Measurements from ENCODE around the gene ZCCHC7.
"Not testable (repeated sequence)": the region's sequence is repeated elsewhere in the genome, so short reads cannot be mapped to it uniquely, and the experiment has no call there.

Gene ZCCHC7

DNA sequence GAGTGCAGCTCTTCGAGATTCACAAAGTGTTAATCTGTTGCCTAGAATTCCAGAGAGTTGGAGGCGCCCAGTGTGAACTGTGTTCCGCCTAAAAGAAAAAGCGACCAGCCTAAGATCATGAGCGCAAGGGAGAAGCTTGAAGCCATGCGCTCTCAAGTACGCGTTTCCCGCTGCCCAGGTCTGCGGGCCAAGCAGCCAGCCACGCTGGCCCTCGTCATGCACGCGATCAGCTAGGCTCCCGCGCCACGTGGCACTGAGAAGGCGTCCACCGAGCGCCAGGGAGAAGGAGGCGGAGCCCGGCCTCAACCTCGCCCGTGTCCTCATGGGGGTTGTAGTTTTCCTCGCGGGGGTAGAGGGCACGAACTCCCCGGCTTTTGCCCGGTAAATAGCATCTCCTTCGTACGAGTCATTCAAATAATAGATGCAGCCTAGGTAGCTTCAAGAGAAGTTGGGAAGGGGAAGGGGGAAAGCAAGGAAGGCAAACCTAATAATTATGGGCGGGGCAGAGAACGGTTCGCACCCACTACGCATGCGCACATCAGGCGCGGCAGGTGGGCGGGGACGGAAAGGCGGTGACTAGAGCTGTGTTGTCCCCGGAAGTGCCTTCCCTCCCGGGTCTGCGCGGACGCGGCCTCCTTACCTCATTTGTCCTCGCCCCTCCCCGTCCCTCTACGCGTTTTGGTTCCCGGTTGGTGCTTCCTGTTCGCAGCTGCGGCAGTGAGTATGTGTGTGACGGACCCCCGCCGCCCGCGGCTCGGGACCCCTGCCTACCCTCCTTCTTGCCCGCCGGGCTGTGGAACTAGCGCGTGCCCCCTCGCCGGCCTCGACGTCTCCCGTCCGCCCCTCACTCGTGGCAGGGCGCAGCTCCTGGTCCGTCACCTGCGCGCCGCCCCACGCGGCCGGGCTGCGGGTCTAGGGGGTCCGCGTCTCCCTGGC, at the start of gene ZCCHC7:
ZCCHC7 (plus strand) TSS at position 668 of the 936 bp plus-strand sequence.
- peak; percentile 98 for DNase-seq
- peaks cover 31% of the 10 kb centered on the region for H3K4me1 Mint-ChIP-seq
- CTCF ChIA-PET: interaction anchor here (0.7 to 1.7 kb wide), 2 partner anchors 41 to 181 kb away, joined by 3 to 8 read pairs; no protein-coding TSS in a partner anchor
- peak within 1 kb of the TSS; percentile 97 for H3K27ac Mint-ChIP-seq
- peak within 1 kb of the TSS; percentile 92 for H3K4me3 Mint-ChIP-seq
- peaks cover 3% of the 10 kb centered on the region for H3K27me3 Mint-ChIP-seq
- peaks cover 6% of the 10 kb centered on the region for H3K9me3 Mint-ChIP-seq
- peaks cover 8% of the 10 kb centered on the region for H3K36me3 Mint-ChIP-seq

- H3K36me3 Mint-ChIP-seq, H3K27ac Mint-ChIP-seq, H3K4me3 Mint-ChIP-seq, CTCF ChIA-PET, DNase-seq, H3K27me3 Mint-ChIP-seq, H3K4me1 Mint-ChIP-seq, H3K9me3 Mint-ChIP-seq: not testable (repeated sequence)
Measured at GRCh38 chr9:37074790-37075189, 45.6 kb upstream of the ZCCHC7 start.

GRCh38 chr9:37079370-37080164, 40.8 kb upstream of the ZCCHC7 start:
- CTCF ChIA-PET: interaction anchor here (1.1 kb wide), 1 partner anchor 41 kb away, joined by 3 read pairs; the partner anchor contains the start of gene ZCCHC7
- Mint-ChIP-seq H3K4me3 (peak overlapping the region; percentile 95), H3K27ac (peak overlapping the region; percentile 87), H3K27me3 (peaks cover 10% of the 10 kb centered on the region), H3K4me1 (peaks cover 41% of the 10 kb centered on the region), H3K36me3 (peaks cover 17% of the 10 kb centered on the region), H3K9me3 (peaks cover 2% of the 10 kb centered on the region)
- DNase-seq: peak; percentile 96

DNA sequence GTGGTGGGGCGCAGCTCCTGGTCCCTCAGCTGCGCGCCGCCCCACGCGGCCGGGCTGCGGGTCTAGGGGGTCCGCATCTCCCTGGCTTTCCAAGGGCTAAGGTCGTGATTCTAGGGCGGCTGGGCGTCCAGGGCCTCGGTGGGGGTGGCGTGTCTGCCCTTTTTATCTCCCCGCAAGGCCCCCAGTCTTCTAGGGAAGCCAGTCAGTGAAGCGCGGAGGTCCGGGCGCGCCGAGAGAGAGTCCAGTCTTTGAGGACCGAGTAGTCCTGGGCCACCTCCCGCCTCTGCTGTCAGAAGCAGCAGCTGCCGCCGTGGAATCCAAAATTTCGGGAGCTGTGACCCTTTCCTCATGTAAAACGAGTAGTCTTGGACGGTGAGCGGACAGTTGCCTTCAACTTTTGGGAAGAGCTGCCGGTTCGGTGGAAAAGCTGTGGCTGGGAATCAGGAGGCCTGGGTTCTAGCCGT, 40.2 kb upstream of the ZCCHC7 start:
- not testable (repeated sequence) for DNase-seq, H3K27me3 Mint-ChIP-seq, H3K9me3 Mint-ChIP-seq
- Mint-ChIP-seq H3K36me3 (peaks cover 21% of the 10 kb centered on the region), H3K4me3 (peak overlapping the region; percentile 95), H3K4me1 (peaks cover 41% of the 10 kb centered on the region), H3K27ac (peak overlapping the region; percentile 87)
- CTCF ChIA-PET: interaction anchor here (0.8 to 1.1 kb wide), 2 partner anchors 76 to 249 kb away, joined by 3 to 4 read pairs; no protein-coding TSS in a partner anchor

DNA sequence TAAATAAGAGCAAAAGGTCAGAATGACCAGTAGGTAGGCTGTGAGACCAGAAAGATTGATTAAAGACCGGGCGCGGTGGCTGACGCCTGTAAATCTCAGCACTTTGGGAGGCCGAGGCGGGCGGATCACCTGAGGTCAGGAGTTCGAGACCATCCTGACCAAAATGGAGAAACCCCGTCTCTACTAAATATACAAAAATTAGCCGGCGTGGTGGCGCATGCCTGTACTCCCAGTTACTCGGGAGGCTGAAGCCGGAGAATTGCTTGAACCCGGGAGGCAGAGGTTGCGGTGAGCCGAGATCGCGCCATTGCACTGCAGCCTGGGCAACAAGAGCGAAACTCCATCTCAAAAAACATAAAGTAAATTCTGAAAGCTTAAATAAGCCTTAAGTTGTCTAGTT, 38.9 kb upstream of the ZCCHC7 start:
- Mint-ChIP-seq H3K4me3 (peak overlapping the region; percentile 95), H3K4me1 (peaks cover 45% of the 10 kb centered on the region)

GRCh38 chr9:37082214-37082765, 38.1 kb upstream of the ZCCHC7 start:
- Mint-ChIP-seq H3K4me3 (no peak overlapping the region), H3K4me1 (peaks cover 45% of the 10 kb centered on the region), H3K27ac (no peak overlapping the region), H3K27me3 (no peaks in the 10 kb centered on the region), H3K36me3 (peaks cover 40% of the 10 kb centered on the region), H3K9me3 (peaks cover 2% of the 10 kb centered on the region)
- CTCF ChIA-PET: interaction anchor here (0.7 kb wide), 1 partner anchor 333 kb away, joined by 3 read pairs; no protein-coding TSS in a partner anchor
- DNase-seq: no peak

More for the DNA sequence above, 38.9 kb upstream of the ZCCHC7 start:
- not testable (repeated sequence) for H3K27me3 Mint-ChIP-seq, H3K9me3 Mint-ChIP-seq, DNase-seq
- peaks cover 32% of the 10 kb centered on the region for H3K36me3 Mint-ChIP-seq
- CTCF ChIA-PET: interaction anchor here (0.7 kb wide), 1 partner anchor 334 kb away, joined by 3 read pairs; no protein-coding TSS in a partner anchor
- peak overlapping the region; percentile 20 for H3K27ac Mint-ChIP-seq

DNA sequence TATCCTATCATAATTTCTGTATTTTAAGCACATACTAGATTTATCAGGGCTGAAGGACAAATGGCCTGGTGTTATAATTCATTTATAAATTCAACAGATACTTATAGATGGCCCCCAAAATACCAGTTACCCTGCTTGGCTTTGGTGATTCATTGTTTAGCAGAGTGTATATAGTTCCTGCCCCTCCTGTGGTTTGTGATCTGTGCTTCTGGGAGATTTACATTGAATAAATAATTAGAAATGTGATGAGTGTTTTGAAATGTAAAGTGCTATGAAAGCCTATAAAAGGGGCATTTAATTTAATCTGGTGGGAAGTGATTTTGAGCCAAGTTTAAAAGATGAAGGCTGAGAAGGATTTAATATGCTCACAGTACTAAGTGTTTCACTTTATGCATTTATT, 36.7 kb upstream of the ZCCHC7 start:
- DNase-seq: no peak
- peaks cover 45% of the 10 kb centered on the region for H3K4me1 Mint-ChIP-seq
- CTCF ChIA-PET: no interaction called here
- no peak overlapping the region for H3K27ac Mint-ChIP-seq
- H3K4me3 Mint-ChIP-seq: no peak overlapping the region
- H3K36me3 Mint-ChIP-seq: peaks cover 49% of the 10 kb centered on the region
- peaks cover 2% of the 10 kb centered on the region for H3K9me3 Mint-ChIP-seq
- no peaks in the 10 kb centered on the region for H3K27me3 Mint-ChIP-seq

GRCh38 chr9:37085233-37085632, 35.1 kb upstream of the ZCCHC7 start:
- Mint-ChIP-seq H3K4me3 (no peak overlapping the region), H3K4me1 (peaks cover 42% of the 10 kb centered on the region), H3K9me3 (no peaks in the 10 kb centered on the region), H3K27ac (no peak overlapping the region), H3K36me3 (peaks cover 58% of the 10 kb centered on the region), H3K27me3 (no peaks in the 10 kb centered on the region)
- CTCF ChIA-PET: no interaction called here
- no peak for DNase-seq

DNA sequence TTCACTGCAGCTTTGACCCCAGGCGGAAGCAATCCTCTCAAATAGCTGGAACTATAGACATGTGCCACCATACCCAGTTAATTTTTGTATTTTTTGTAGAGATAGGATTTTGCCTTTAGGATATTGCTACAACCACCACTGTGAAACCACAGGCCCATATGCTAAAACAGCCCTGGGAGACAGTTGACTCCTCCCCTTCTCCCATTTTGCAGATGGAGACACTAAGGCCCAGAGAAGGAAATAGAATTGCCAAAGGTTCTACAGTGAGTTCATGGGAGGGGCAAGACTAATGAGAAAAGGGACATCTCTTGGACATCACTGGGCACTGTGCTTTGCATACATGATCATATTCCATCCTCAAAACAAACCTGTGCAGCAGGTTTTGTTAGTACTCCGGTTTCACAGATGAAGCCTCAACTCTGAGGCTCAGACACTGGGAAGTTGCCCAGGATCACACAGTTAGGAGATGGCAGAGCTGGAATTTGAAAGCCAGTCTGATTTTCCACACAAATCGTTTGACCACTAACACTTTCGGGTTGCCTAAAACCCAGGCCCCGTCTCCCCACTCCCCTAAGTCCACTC, 27.6 kb upstream of the ZCCHC7 start:
- H3K4me3 Mint-ChIP-seq, H3K4me1 Mint-ChIP-seq, DNase-seq, CTCF ChIA-PET, H3K27me3 Mint-ChIP-seq, H3K27ac Mint-ChIP-seq, H3K9me3 Mint-ChIP-seq: not testable (repeated sequence)
- H3K36me3 Mint-ChIP-seq: peaks cover 22% of the 10 kb centered on the region

DNA sequence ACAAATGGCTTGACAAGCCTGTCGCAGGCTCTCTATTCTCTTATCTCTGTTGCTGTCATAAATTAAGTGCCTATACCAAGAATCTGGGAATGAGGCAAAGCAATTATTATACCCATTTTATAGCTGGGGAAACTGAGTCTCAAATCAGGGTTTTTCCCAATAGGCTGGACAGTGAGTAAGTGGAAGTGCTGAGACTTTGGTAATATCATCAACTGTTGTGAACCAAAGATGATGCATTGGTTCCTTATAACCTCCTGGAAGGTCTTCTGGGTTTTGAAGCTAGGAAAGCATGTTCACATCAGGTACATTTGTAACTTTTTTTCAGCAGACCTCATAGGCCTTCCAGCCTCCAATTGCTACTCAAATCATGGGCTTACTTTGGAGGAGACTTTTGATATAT, 25.6 kb upstream of the ZCCHC7 start:
- DNase-seq: no peak
- H3K36me3 Mint-ChIP-seq: peaks cover 9% of the 10 kb centered on the region
- CTCF ChIA-PET: no interaction called here
- H3K9me3 Mint-ChIP-seq: no peaks in the 10 kb centered on the region
- H3K4me3 Mint-ChIP-seq: no peak overlapping the region
- peaks cover 3% of the 10 kb centered on the region for H3K4me1 Mint-ChIP-seq
- peaks cover 12% of the 10 kb centered on the region for H3K27me3 Mint-ChIP-seq
- no peak overlapping the region for H3K27ac Mint-ChIP-seq

DNA sequence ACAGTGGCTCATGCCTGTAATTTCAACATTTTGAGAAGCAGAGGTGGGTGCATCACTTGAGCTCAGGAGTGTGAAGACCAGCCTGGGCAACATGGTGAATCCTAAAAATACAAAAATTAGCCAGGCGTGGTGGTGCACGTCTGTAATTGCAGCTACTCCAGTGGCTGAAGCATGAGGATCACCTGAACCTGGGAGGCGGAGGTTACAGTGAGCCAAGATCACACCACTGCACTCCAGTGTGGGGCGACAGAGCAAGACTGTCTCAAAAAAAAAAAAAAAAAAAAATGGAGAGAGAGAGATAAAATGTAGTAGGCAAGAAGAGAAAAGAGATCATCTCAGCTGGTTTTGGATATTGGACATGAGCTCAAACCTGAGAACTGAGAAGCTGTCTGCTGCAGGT, 23.7 kb upstream of the ZCCHC7 start:
- no peaks in the 10 kb centered on the region for H3K9me3 Mint-ChIP-seq
- H3K27ac Mint-ChIP-seq: no peak overlapping the region
- CTCF ChIA-PET: no interaction called here
- H3K27me3 Mint-ChIP-seq: peaks cover 12% of the 10 kb centered on the region
- no peaks in the 10 kb centered on the region for H3K4me1 Mint-ChIP-seq
- H3K36me3 Mint-ChIP-seq: peaks cover 5% of the 10 kb centered on the region
- no peak for DNase-seq
- H3K4me3 Mint-ChIP-seq: no peak overlapping the region

DNA sequence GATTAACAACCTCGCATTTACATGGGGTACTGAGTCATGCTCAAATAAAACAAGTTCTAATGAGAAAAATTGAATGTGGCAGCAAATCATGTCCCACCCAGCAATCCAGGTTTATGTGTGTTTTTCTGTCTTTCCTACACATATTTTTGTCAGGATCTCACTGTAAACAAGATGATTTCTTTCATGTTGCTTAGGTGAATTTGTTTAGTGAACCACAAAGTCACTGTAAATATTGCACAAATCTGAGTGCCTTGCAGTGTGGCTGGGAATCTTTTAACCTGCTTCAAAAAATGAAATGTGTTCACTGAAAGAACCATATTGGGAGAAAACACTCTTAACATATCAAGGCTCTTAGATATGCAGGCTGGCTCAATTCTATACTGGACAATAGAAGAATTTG, 23.1 kb upstream of the ZCCHC7 start:
- Mint-ChIP-seq H3K9me3 (no peaks in the 10 kb centered on the region), H3K27me3 (peaks cover 12% of the 10 kb centered on the region), H3K27ac (no peak overlapping the region), H3K4me1 (no peaks in the 10 kb centered on the region), H3K36me3 (peaks cover 3% of the 10 kb centered on the region), H3K4me3 (no peak overlapping the region)
- DNase-seq: no peak
- CTCF ChIA-PET: no interaction called here

DNA sequence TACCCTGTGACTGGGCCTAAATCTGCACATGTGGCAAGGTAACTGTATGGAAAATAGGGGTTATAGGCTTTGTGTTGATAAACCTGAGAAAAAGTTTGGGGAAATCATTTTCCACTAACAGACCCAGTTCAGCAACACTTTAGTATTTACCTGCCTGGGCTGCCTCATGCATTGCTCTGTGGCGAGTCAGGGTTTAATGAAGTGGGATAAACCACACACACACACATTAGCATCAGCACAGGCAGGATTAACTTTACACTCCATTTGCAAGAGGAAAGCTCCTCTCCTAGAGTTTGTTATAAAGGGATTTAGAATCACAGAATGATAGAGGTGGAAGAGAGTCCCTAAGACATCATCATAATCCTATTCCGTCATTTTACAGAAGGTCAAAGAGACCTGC, 20.0 kb upstream of the ZCCHC7 start:
- Mint-ChIP-seq H3K4me1 (peaks cover 8% of the 10 kb centered on the region), H3K9me3 (no peaks in the 10 kb centered on the region), H3K27ac (no peak overlapping the region), H3K4me3 (no peak overlapping the region), H3K36me3 (peaks cover 2% of the 10 kb centered on the region), H3K27me3 (peaks cover 12% of the 10 kb centered on the region)
- no peak for DNase-seq
- CTCF ChIA-PET: no interaction called here

GRCh38 chr9:37100741-37101140, 19.6 kb upstream of the ZCCHC7 start:
- Mint-ChIP-seq H3K4me1 (peaks cover 10% of the 10 kb centered on the region), H3K27me3 (peaks cover 12% of the 10 kb centered on the region), H3K9me3 (no peaks in the 10 kb centered on the region), H3K36me3 (peaks cover 2% of the 10 kb centered on the region), H3K27ac (no peak overlapping the region), H3K4me3 (no peak overlapping the region)
- no peak for DNase-seq
- CTCF ChIA-PET: no interaction called here

All from activated naive CD4-positive, alpha-beta T cell treated with anti-CD3 and anti-CD28 coated beads, Interleukin-2, amount 10 ng/mL, durations not matched to agents 7 days and 5 days (primary cell).